GM04504 (cell line): ENCODE results near the gene TMEM267.
"Not testable (repeated sequence)": the region's sequence is repeated elsewhere in the genome, so short reads cannot be mapped to it uniquely, and the experiment has no call there.

ENCODE experiments used
- DNase-seq: peaks from one replicate; pipeline ENCODE4 v3.0.0-alpha.2; 2012; ENCODE audit warnings: low read depth

Gene TMEM267

DNA sequence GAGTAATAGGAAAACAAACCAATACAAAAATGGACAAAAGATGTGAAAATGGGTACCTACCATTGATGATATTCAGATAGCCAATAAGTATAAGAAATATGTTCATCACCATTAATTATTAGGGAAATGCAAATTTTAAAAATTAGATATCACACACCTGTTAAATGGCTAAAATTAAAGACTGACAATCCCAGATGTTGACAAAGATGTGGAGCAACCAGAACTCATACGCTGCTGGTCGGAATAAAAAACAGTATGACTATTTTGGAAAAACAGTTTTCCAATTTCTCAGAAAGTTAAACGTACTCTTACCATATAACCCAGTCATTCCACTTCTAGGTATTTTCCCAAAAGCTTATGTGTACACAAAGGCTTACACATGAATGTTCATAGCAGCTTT, 27.1 kb downstream of the TMEM267 start:
- no peak for DNase-seq

DNA sequence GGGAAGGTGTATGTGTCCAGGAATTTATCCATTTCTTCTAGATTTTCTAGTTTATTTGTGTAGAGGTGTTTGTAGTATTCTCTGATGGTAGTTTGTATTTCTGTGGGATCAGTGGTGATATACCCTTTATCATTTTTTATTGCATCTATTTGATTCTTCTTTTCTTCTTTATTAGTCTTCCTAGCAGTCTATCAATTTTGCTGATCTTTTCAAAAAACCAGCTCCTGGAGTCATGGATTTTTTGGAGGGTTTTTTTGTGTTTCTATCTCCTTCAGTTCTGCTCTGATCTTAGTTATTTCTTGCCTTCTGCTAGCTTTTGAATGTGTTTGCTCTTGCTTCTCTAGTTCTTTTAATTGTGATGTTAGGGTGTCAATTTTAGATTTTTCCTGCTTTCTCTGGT, 42.1 kb downstream of the TMEM267 start:
- DNase-seq, result not testable (repeated sequence)

DNA sequence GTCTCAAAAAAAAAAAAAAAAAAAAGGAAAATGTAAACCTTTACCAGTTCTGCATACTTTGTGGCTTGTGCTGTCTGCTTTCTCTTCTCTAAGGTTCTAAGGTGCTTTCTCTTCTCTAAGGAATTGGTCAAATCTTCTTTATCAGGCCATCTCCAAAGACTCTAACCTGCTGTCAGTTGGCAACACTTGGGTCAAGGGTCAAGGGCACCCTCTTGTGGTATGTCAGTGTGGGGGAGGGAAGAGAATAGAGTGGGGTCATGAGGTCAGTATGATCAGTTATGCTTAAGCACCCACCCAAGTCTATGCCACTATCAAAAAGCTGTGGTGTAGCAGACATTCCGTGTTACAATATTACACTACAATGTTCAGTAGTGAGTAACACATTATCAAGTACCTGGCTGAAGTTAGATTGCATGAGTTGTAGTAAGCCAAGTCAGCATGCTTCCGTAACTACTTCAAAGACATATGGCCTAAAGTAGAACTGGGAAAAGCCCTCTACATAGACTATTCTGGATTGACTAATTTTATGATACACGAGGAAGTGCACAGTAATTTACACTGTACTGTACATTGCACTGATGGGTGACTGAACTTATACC, 46.5 kb downstream of the TMEM267 start:
- no peak for DNase-seq

DNA sequence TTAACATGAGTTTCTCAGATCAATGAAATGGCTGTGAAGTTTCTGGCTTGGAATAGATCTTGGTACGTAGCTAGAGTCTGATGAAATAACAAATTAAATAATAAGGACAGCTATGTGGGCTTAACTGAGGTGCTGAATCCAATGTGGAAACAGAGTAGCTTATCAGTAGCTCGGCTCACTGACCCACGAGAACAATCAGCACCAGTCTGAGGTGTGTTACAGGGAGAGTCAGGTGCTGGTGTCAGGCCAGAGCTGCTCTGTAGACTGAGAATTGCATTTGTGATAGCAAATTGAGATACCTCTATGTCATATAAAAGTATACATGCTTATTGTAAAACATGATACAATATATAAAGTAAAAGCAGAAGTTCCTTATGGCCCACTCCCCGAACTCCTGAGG, 50.3 kb downstream of the TMEM267 start:
- DNase-seq, result no peak

DNA sequence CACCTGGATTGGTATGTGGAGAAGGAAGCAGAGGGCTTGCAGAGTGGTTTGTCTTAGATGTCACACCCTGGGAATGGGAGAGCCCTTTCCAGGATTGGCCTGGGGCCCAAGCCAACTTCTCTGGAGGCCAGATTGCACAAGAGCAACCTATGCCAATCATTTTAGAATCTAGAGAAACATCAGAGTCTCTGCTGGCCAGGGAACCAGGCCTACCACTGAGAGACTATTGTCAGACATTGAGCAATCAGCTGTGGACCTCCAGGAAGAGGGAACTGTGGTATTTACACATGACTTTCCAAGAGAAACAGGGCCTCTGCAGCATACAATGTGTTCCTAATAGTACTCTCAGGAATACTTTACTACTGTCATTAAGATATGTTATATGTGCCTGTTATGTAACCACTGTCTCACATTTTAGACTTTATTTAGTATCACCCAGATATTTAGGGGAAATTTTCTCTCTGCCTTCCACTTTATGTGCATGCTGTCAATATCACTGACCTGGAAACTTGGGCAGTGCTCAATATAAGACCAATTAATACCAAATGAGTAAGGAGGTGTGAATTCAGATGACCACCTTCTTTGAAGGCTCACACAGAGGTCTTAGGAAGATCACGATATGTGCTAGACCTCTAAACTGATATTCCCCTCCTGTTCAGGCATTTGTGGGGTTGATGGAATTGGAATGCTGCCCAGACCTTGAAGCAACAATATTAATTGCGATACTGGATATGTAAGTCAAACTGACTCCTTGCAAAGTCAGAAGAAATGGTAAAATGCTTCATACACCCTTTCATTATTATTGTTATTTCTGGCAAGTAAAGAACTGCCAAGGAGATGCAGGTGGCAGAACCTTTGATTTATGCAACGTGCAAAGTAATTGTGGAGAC, 50.9 kb downstream of the TMEM267 start:
- DNase-seq, result peak; percentile 50

GRCh38 chr5:43429706-43430105, 54.0 kb downstream of the TMEM267 start:
- DNase-seq, result no peak

DNA sequence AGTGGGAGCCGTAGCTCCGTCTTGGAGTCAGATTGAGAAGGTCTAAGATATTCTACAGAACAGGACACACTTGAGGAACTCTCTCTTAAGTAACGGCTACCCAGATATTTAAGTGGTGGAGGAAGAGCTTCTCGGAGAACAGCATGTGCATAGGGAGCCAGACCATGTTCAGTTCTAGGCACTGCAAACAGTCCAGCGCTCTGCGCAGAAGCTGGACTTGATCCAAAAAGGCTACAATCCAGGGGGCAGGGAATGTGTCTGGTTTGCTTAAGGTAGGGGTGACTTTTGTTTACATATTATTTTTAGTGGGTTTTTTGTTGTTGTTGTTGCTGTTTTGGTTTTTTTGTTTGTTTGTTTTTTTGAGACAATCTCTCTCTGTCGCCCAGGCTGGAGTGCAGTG, 54.6 kb downstream of the TMEM267 start:
- no peak for DNase-seq

DNA sequence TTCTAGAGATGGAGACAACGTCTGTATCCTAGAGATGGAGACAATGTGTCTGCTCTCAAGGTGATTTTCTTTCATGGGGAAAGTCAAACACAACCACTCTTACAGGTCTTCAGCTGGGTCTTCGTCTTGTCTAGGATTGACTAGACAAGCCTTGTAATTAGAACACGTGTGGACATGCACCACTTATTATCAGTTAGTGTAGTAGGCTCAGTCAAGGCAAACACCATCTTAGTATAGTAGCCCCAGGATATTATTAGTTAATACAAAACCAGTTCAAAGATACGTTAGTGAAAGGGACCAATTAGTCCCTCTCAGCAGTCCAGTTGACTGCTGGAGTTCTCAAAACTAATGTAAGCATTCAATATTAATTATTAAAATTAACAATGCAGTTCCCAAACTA, 56.4 kb downstream of the TMEM267 start:
- DNase-seq, result no peak

GRCh38 chr5:43425983-43426382, 57.7 kb downstream of the TMEM267 start:
- DNase-seq, result peak; percentile 45

GRCh38 chr5:43423086-43423485, 60.6 kb downstream of the TMEM267 start:
- DNase-seq, result not testable (repeated sequence)

GRCh38 chr5:43422143-43422542, 61.5 kb downstream of the TMEM267 start:
- DNase-seq, result no peak

DNA sequence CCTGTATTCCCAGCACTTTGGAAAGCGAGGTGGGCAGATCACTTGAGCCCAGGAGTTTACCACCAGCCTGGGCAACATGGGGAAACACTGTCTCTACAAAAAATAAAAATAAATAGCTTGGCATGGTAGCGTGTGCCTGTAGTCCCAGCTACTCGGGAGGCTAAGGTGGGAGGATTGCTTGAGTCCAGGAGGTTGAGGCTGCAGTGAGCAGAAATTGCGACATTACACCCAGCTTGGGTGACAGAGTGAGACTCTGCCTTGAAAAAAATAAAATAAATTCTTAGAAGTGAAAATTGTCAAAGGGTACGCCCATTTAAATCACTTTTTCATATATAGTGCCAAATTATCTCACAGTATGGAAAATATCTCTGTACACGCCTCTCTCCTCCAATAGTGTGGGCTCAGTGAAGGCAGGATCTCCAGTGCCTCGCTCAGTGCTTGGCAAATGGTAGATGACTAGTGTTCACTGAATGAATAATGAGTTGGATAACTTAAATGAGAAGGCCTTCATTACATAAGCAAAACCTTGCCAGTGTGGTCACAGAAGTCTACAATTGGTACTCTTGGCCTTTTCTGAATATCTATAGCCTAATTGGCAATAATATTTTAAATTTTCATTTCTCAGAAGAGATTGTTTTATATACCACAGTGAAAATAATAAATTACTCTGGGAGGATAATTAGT, 62.1 kb downstream of the TMEM267 start:
- DNase-seq, result no peak

DNA sequence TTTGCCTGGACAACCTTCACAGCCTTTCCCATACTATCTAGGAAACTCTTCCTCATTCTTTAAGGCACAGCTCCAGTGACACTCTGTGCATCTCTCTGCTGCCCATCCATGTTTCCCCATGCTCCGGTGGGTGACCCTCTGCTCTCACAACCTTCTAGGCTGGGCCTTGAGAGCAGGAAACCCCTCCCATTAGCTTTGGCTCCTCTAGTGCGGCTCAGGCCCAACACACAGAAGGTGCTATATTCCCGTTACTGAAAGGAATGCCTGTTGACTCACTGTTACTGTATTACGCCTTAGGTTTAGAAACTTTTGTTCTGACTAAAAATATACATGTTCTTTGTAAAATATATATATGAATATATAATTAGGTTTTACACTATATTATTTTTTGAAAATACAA, 63.4 kb downstream of the TMEM267 start:
- DNase-seq, result no peak

- DNase-seq, result no peak
These were observed 65.1 kb downstream of the TMEM267 start for GRCh38 chr5:43418561-43418960.

DNA sequence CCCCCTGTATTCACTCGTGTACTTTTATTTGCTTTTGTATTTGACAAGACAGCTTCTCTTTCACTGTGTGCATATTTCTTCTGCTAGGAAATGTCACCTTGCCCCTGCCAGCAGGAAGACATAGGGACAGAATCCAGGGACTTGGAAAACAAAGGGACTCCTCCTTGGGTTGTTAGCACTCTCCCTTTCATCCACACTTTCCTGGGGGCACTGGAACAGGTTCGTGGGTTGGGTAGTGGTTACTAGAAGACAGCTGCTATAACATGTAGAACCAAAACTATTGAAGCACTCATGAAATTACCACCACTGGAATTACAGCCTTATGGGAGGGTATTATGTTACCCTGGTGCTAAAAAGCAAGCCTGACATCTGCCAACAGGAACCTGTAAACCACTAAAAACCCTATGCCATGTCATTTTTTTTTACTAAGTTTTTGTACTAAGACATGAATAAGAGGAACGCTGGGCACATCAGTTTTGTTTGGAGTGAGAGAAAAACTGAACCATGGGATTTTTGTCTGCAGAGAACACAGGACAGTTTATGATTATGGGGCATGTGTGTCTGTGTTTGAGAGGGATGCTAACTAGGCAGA, 66.8 kb downstream of the TMEM267 start:
- no peak for DNase-seq

- no peak for DNase-seq
These were observed 67.5 kb downstream of the TMEM267 start for GRCh38 chr5:43415935-43416802.

DNA sequence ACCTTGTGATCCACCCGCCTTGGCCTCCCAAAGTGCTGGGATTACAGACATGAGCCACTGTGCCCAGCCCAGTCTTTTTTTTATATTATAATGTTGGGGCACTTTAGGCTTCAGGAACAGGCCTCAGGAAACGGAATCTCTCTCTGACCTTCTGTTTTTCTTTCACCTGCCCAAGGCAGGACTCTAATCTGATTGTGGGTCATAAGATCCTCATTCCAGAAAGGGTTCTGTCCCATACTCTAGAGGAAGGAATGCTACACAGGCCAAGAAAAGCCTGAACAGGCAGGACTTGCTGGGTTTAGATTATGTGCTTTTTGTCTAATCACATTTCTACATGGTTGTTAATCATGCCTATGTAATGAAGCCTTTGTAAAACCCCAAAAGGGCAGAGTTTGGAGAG, 69.7 kb downstream of the TMEM267 start:
- DNase-seq, result no peak

- no peak for DNase-seq
These were observed 71.0 kb downstream of the TMEM267 start for GRCh38 chr5:43412644-43413043.

DNA sequence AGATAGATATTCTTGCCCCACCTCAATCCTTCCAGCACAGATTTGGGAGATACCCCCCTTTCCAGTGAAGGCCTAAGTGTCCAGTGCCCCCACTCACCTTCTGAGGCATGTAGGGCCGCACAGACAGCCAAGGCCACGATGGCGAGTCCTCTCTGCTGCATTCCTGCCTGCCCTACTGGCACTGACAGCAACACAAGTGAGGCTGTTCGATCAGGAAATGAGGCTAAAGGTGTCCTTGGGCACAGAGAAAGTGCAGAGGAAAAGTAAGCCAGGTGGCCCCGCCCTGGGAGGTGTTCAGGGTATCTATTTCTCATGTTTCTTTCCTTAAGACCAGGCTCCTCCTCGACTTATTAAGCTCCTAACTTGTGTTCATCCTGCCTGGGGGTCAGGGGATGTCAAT, 71.5 kb downstream of the TMEM267 start, which contains the start of gene CCL28:
Gene CCL28, minus strand, starts transcription at position 236 of the 400 bp plus-strand sequence. Its CDS starts 75 bp downstream, at position 161.
- no peak for DNase-seq

DNA sequence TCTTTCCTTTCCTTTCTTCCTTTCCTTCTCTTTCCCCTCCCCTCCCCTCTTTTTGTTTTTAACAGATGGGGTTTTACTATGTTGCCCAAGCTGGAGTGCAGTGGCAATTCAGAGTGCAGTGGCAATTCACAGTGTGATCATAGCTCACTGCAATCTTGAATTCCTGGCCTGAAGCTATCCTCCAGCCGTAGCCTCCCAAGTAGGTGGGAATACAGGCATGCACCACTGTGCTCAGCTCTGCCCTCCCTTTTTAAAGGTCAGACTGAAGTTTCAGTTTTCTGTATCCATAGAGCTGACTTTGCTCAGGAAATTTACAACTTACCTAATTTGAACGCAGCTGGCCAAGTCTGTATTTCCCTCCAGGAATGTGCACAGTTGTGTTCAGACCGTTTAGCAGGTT, 72.2 kb downstream of the TMEM267 start:
- no peak for DNase-seq

DNA sequence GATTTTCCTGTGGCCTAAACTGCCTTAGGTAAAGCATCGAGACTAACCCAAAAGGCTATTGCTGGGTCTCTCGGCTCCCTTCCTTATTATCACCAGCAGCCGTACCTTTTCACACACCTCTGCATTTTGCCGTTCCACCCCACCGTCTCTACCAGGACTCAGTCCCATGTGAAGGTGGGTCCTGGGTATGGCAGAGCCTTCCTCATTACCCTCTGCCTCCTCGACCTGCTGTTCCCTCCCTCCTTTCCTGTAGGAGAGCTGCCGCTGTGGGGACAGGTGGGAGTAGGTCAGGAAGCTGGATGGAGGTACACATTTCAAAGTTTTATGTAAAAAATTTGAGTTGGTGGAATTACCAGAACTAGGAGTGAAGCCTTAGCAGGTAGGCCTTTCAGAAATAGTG, 73.3 kb downstream of the TMEM267 start:
- no peak for DNase-seq
